Measurements from ENCODE around the gene RSKR.

The RSKR gene

DNA sequence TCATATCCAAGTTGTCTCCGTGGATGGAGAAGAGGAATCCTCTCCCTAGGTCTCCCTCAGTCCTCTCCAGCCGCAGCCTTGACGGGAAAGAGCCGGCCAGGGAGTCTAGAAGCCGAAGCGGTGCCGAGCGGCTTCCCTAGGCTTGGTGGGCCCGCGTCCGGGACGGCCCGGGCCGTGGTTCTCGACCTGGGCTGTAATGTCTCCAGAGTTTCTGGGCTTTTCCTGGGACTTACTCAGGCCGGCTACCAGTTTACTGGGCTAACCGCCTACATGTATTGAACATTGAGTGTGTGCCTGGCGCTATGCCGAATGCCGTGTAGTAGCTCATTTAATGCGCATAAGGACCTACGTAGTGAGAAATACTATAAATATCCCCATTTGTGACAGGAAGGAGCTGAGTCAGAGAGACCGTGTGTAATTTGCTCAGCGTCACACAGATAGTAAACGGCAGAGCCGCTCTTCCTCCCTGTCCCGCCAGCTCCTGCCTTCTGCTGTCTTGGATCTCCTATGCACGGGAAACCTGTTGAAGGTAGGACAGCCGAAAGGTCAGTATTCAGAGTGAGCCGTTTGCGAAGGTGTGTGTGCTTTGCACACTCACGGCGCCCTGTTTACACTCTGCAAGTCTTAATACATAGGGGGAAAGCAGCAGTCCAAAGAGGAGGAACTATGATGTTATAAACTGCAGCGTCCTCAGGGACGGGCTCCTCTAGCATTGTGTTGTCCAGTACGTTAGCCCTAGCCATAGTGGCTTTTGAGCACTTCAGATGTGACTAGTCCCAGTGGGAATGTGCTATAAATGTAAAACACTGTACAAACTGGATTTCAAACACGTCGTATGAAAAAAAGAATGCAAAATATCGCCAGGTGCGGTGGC is 14.4 kb downstream of the RSKR start:
- CTCF ChIA-PET: interaction anchor here (1.5 to 2.3 kb wide), 3 partner anchors 10 to 105 kb away, joined by 5 to 9 read pairs (median 6); no protein-coding TSS in a partner anchor

DNA sequence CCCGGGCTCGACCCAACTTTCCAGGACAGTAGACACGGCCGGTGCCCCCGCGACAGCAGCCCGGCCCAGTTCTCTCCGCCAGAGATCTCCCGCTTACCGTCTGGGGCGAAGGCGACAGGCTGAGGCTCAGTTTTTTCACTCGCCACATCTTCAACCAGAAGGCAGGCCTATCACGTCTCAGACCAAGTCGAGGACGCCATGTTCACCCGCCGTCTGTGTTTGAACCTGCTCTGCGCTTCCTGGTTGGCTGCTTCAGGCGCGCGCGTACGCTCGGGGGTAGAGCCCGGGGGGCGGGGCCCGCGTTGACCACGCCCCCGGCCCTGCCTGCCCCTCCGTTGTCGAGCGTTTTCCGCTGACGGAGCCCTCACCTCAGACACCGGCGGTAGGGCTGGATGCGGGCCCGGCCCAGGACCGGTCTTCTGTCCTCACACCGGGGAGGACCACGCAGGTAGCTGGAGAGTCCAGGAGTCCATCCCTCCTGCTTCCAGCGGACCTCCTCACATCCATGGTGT is 15.1 kb downstream of the RSKR start, which contains the start of gene SPAG5:
Gene SPAG5 (minus strand): TSS at position 227 of the 512 bp plus-strand sequence. CDS start 79 bp downstream, at position 148.
- ChIA-PET CTCF (interaction anchor here (1.0 to 2.3 kb wide), 4 partner anchors 9 to 104 kb away, joined by 3 to 9 read pairs (median 6); no protein-coding TSS in a partner anchor), POLR2A (interaction anchor here (1.0 to 1.2 kb wide), 2 partner anchors 13 to 28 kb away, joined by 3 read pairs; no protein-coding TSS in a partner anchor)
- peak within 1 kb of the TSS; percentile 83 for H3K4me3 ChIP-seq (ENCODE audit: low read depth, low read length)
- TF ChIP-seq, protein P1, sequence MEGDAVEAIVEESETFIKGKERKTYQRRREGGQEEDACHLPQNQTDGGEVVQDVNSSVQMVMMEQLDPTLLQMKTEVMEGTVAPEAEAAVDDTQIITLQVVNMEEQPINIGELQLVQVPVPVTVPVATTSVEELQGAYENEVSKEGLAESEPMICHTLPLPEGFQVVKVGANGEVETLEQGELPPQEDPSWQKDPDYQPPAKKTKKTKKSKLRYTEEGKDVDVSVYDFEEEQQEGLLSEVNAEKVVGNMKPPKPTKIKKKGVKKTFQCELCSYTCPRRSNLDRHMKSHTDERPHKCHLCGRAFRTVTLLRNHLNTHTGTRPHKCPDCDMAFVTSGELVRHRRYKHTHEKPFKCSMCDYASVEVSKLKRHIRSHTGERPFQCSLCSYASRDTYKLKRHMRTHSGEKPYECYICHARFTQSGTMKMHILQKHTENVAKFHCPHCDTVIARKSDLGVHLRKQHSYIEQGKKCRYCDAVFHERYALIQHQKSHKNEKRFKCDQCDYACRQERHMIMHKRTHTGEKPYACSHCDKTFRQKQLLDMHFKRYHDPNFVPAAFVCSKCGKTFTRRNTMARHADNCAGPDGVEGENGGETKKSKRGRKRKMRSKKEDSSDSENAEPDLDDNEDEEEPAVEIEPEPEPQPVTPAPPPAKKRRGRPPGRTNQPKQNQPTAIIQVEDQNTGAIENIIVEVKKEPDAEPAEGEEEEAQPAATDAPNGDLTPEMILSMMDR (IDR thresholded peaks at IDR 0.05; ENCODE audit: insufficient read depth, low read length, missing control alignments): no peak
- DNase-seq (ENCODE audit: low read depth, low spot score): peak; percentile 29

More for the DNA sequence above, 14.4 kb downstream of the RSKR start:
- POLR2A ChIA-PET: interaction anchor here (1.0 to 1.2 kb wide), 2 partner anchors 12 to 29 kb away, joined by 3 read pairs; no protein-coding TSS in a partner anchor
- peak overlapping the region; percentile 83 for H3K4me3 ChIP-seq (ENCODE audit: low read depth, low read length)
- peak; percentile 63 for DNase-seq (ENCODE audit: low read depth, low spot score)
- TF ChIP-seq, protein P1 (IDR thresholded peaks at IDR 0.05; ENCODE audit: insufficient read depth, low read length, missing control alignments): no peak

DNA sequence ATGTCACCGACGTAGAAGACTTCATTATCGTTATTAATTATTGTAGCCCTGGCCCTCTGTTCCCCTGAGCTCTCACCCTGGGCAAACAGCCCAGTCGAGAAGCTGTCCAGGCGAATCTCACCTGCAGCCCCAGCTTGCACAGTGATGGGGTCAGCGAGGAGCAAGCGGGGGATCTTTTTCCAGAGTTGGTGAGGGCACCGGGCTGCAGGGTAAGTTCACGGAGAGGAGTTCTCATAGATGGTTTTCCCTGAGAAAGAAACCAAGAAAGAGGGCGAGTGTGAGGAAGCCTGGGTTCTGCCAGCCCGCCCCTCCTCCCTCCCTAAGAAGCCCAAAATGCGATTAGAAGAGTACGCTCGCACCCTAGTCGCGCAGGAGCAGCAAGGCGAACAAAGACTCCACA is 15.6 kb downstream of the RSKR start:
- ChIA-PET CTCF (interaction anchor here (1.0 to 2.3 kb wide), 3 partner anchors 9 to 104 kb away, joined by 3 to 9 read pairs (median 6); no protein-coding TSS in a partner anchor), POLR2A (interaction anchor here (1.2 to 1.3 kb wide), 2 partner anchors 9 to 28 kb away, joined by 3 to 6 read pairs; no protein-coding TSS in a partner anchor)
- H3K4me3 ChIP-seq (ENCODE audit: low read depth, low read length): peak overlapping the region; percentile 83
- no peak for DNase-seq (ENCODE audit: low read depth, low spot score)
- TF ChIP-seq, protein P1 (IDR thresholded peaks at IDR 0.05; ENCODE audit: insufficient read depth, low read length, missing control alignments): no peak

DNA sequence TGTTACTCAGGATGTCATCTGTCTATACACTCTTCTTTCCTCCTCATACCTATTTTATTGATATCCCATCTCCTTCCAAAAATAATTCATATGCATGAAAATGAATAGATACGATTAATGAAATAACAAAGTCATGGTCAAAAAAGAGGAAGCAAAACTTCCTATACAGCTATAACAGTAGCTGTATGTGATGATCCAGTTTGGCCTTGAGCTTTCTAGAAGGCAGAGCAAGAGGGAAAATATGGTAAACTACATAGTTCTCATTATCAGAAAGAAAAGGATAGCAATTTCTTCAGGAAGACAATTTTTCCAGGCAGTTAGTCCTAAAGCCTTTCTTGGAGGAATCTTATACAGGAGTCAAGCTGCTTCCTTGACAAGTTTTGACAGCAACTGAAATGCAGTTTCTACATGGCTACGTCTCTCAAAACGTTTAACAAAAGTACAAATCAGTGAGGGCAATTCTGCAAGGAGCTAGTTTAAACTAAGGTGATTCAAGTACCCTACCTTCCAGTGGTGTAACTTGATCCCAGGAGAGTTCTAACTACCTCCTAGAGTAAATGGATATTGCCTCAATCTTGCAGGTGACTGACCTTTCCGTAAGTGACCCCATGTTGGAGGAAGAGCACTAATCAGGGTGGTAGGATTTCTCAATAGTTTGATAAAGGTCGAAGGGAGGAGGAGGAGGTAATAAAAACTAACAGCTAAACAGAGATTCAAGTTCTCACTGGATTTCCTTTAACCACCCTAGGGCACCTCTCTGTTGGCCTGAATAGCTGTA is 16.2 kb downstream of the RSKR start:
- DNase-seq (ENCODE audit: low read depth, low spot score): no peak
- TF ChIP-seq, protein P1 (IDR thresholded peaks at IDR 0.05; ENCODE audit: insufficient read depth, low read length, missing control alignments): no peak
- peak overlapping the region; percentile 83 for H3K4me3 ChIP-seq (ENCODE audit: low read depth, low read length)
- ChIA-PET CTCF (interaction anchor here (1.0 to 2.3 kb wide), 2 partner anchors 8 to 103 kb away, joined by 3 to 9 read pairs; no protein-coding TSS in a partner anchor), POLR2A (interaction anchor here (1.2 to 1.3 kb wide), 2 partner anchors 9 to 27 kb away, joined by 3 to 6 read pairs; no protein-coding TSS in a partner anchor)

DNA sequence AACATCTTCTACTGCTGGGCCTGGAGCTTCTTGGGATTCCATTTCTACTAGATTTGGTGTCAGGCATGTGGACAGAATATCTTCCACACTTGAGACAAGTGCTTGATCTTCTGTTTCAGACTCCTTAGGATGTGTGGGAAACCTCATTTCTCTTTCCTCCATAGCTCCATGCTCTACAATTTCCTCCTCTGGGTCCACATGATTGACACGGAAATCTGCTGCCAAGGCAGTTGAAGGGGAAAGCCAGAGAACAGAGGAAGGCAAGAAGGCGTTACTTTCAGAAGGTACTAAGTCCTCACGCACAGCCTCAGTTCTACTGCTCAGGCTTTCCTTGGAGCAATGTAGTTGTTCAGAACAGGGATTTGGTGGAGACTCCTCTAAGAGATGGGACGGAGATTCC is 21.7 kb downstream of the RSKR start:
- no peak overlapping the region for H3K4me3 ChIP-seq (ENCODE audit: low read depth, low read length)
- TF ChIP-seq, protein P1 (IDR thresholded peaks at IDR 0.05; ENCODE audit: insufficient read depth, low read length, missing control alignments): no peak
- POLR2A ChIA-PET: interaction anchor here (0.7 kb wide), 1 partner anchor 21 kb away, joined by 4 read pairs; the partner anchor contains the start of gene PIGS
- DNase-seq (ENCODE audit: low read depth, low spot score): no peak
- CTCF ChIA-PET: interaction anchor here (1.1 to 1.7 kb wide), 2 partner anchors 15 to 28 kb away, joined by 5 to 6 read pairs; partner anchors contain the start of gene ALDOC
